ENCODE measurements around the gene PXT1.

The PXT1 gene

GRCh38 chr6:36362551-36363370 lies 79.9 kb downstream of the PXT1 start:
- Histone ChIP-seq H3K27me3 (ENCODE audit: low read depth, low read length) (no peaks in the 10 kb centered on the region), H2AFZ (ENCODE audit: low read depth, low read length) (no peak overlapping the region), H3K4me1 (ENCODE audit: low read length) (peaks cover 45% of the 10 kb centered on the region), H4K20me1 (ENCODE audit: insufficient read depth, low read length) (no peaks in the 10 kb centered on the region), H3K36me3 (replicated peaks; ENCODE audit: low read depth, low read length) (no peaks in the 10 kb centered on the region), H3K79me2 (ENCODE audit: low read length) (no peaks in the 10 kb centered on the region), H3K9me3 (ENCODE audit: insufficient read depth, low read length) (no peaks in the 10 kb centered on the region), H3K9ac (ENCODE audit: low read length) (no peak overlapping the region), H3K4me3 (ENCODE audit: low read length) (no peak overlapping the region), H3K27ac (ENCODE audit: low read length) (no peak overlapping the region), H3K4me2 (ENCODE audit: low read length) (no peak overlapping the region)
- no peak for TF ChIP-seq CTCF (IDR thresholded peaks at IDR 0.05; ENCODE audit: low read depth, low read length)
- TF ChIP-seq EZH2phosphoT487 (IDR thresholded peaks at IDR 0.05; ENCODE audit: low read depth) = no peak

- H2AFZ ChIP-seq (ENCODE audit: low read depth, low read length) = 0 out of 2 replicates have a peak overlapping the region, but pooled peaks have one; percentile 76
- H3K27me3 ChIP-seq (ENCODE audit: low read depth, low read length) = no peaks in the 10 kb centered on the region
- H3K9ac ChIP-seq (ENCODE audit: low read length) = no peak overlapping the region
- no peaks in the 10 kb centered on the region for H3K79me2 ChIP-seq (ENCODE audit: low read length)
- TF ChIP-seq EZH2phosphoT487 (IDR thresholded peaks at IDR 0.05; ENCODE audit: low read depth) = no peak
- no peak for TF ChIP-seq CTCF (IDR thresholded peaks at IDR 0.05; ENCODE audit: low read depth, low read length)
- peak overlapping the region; percentile 60 for H3K4me2 ChIP-seq (ENCODE audit: low read length)
- H3K4me3 ChIP-seq (ENCODE audit: low read length) = no peak overlapping the region
- H3K36me3 ChIP-seq (replicated peaks; ENCODE audit: low read depth, low read length) = no peaks in the 10 kb centered on the region
- H3K9me3 ChIP-seq (ENCODE audit: insufficient read depth, low read length) = no peaks in the 10 kb centered on the region
- H3K27ac ChIP-seq (ENCODE audit: low read length) = no peak overlapping the region
- H3K4me1 ChIP-seq (ENCODE audit: low read length) = peaks cover 32% of the 10 kb centered on the region
- H4K20me1 ChIP-seq (ENCODE audit: insufficient read depth, low read length) = no peaks in the 10 kb centered on the region
Observed at GRCh38 chr6:36361071-36361470, 81.6 kb downstream of the PXT1 start.

GRCh38 chr6:36360241-36361054 lies 82.2 kb downstream of the PXT1 start:
- H2AFZ ChIP-seq (ENCODE audit: low read depth, low read length) = peak overlapping the region; percentile 86; the same call in 1 of the 2 replicates
- H3K79me2 ChIP-seq (ENCODE audit: low read length) = no peaks in the 10 kb centered on the region
- H3K9ac ChIP-seq (ENCODE audit: low read length) = no peak overlapping the region
- TF ChIP-seq EZH2phosphoT487 (IDR thresholded peaks at IDR 0.05; ENCODE audit: low read depth) (no peak), CTCF (IDR thresholded peaks at IDR 0.05; ENCODE audit: low read depth, low read length) (peak; percentile 94)
- no peaks in the 10 kb centered on the region for H3K27me3 ChIP-seq (ENCODE audit: low read depth, low read length)
- H3K4me2 ChIP-seq (ENCODE audit: low read length) = peak overlapping the region; percentile 60
- H3K27ac ChIP-seq (ENCODE audit: low read length) = no peak overlapping the region
- peak overlapping the region; percentile 47 for H3K4me3 ChIP-seq (ENCODE audit: low read length)
- no peaks in the 10 kb centered on the region for H4K20me1 ChIP-seq (ENCODE audit: insufficient read depth, low read length)
- peaks cover 28% of the 10 kb centered on the region for H3K4me1 ChIP-seq (ENCODE audit: low read length)
- H3K9me3 ChIP-seq (ENCODE audit: insufficient read depth, low read length) = no peaks in the 10 kb centered on the region
- no peaks in the 10 kb centered on the region for H3K36me3 ChIP-seq (replicated peaks; ENCODE audit: low read depth, low read length)
